Measurements from ENCODE around the gene TEAD2.

The TEAD2 gene

GRCh38 chr19:49366110-49366509, 3.9 kb upstream of the TEAD2 start:
- H3K27me3 ChIP-seq: peaks cover 42% of the 10 kb centered on the region
- H4K20me1 ChIP-seq: no peaks in the 10 kb centered on the region; the same call in 1 of the 2 replicates
- H3K9me3 ChIP-seq: peaks cover 45% of the 10 kb centered on the region
- no peak overlapping the region for H3K4me2 ChIP-seq
- no peaks in the 10 kb centered on the region for H3K36me3 ChIP-seq
- no peaks in the 10 kb centered on the region for H3K4me1 ChIP-seq
- H3K9ac ChIP-seq: no peak overlapping the region
- H3K4me3 ChIP-seq: no peak overlapping the region
- no peak overlapping the region for H3K27ac ChIP-seq
- no peak for TF ChIP-seq Cebpa-rat (IDR thresholded peaks at IDR 0.05)

DNA sequence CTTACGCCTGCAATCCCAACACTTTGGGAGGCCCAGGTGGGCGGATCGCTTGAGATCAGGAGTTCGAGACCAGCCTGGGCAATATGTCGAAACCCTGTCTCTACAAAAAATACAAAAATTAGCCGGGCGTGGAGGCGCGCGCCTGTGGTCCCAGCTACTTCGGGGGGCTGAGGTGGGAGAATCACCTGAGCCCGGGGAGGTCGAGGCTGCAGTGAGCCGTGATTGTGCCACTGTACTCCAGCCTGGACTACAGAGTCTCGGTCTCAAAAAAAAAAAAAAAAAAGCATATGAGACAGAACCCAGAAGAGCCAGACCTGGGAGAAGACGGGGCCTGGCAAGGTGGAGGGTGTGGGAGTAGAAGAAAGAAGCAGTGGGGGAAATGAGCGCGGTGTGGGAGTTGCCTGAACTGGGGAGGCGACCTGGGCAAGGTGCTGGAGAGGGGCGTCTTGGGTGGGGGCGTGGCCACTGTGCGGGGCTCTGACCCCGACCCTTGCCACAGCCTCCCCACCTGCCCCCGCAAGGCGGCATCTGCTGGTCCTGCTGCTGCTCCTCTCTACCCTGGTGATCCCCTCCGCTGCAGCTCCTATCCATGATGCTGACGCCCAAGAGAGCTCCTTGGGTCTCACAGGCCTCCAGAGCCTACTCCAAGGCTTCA, 2.0 kb upstream of the TEAD2 start:
- H3K27ac ChIP-seq: no peak overlapping the region
- no peak overlapping the region for H3K4me2 ChIP-seq
- H3K4me1 ChIP-seq: no peaks in the 10 kb centered on the region
- no peak overlapping the region for H3K9ac ChIP-seq
- peaks cover 26% of the 10 kb centered on the region for H3K9me3 ChIP-seq
- no peak overlapping the region for H3K4me3 ChIP-seq
- TF ChIP-seq Cebpa-rat (IDR thresholded peaks at IDR 0.05): no peak
- no peaks in the 10 kb centered on the region for H3K36me3 ChIP-seq
- peaks cover 61% of the 10 kb centered on the region for H3K27me3 ChIP-seq
- H4K20me1 ChIP-seq: no peaks in the 10 kb centered on the region; the same call in 1 of the 2 replicates

GRCh38 chr19:49363268-49364082, 1.3 kb upstream of the TEAD2 start, which contains the start of gene DKKL1:
Gene DKKL1 (plus strand): TSS chr19:49363877. CDS start chr19:49363999, 122 bp downstream.
- peaks cover 61% of the 10 kb centered on the region for H3K27me3 ChIP-seq
- H4K20me1 ChIP-seq: no peaks in the 10 kb centered on the region; the same call in 1 of the 2 replicates
- H3K36me3 ChIP-seq: no peaks in the 10 kb centered on the region
- no peak within 1 kb of the TSS for H3K27ac ChIP-seq
- no peak for TF ChIP-seq Cebpa-rat (IDR thresholded peaks at IDR 0.05)
- H3K9me3 ChIP-seq: peaks cover 18% of the 10 kb centered on the region
- H3K9ac ChIP-seq: no peak within 1 kb of the TSS
- no peak within 1 kb of the TSS for H3K4me3 ChIP-seq
- no peaks in the 10 kb centered on the region for H3K4me1 ChIP-seq
- no peak within 1 kb of the TSS for H3K4me2 ChIP-seq

DNA sequence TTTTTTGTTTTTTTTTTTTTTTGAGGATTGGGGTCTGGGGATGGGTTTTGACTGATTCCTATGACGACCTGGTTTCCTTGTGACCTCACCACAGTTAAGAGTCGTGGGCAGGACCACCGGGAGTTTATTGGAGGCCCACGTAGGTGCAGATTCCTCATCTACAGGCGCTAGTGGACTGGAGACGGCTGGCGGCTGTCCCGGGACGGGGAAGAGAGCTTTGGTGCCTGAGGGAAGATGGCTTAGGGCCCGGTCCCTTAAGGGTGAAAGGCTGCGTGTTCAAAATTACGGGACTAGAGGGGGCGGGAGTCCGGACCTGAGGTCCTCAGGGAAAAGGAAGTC, 682 bp upstream of the TEAD2 start:
- no peaks in the 10 kb centered on the region for H3K4me1 ChIP-seq
- H3K27ac ChIP-seq: no peak overlapping the region
- H3K4me3 ChIP-seq: no peak overlapping the region
- H3K9ac ChIP-seq: no peak overlapping the region
- H3K36me3 ChIP-seq: no peaks in the 10 kb centered on the region
- H4K20me1 ChIP-seq: no peaks in the 10 kb centered on the region; the same call in 1 of the 2 replicates
- no peak overlapping the region for H3K4me2 ChIP-seq
- no peak for TF ChIP-seq Cebpa-rat (IDR thresholded peaks at IDR 0.05)
- peaks cover 12% of the 10 kb centered on the region for H3K9me3 ChIP-seq
- peaks cover 61% of the 10 kb centered on the region for H3K27me3 ChIP-seq

- H3K9ac ChIP-seq: no peak overlapping the region
- H3K4me2 ChIP-seq: no peak overlapping the region
- H3K9me3 ChIP-seq: peaks cover 10% of the 10 kb centered on the region
- H3K36me3 ChIP-seq: no peaks in the 10 kb centered on the region
- no peaks in the 10 kb centered on the region for H3K4me1 ChIP-seq
- H3K4me3 ChIP-seq: no peak overlapping the region
- H3K27me3 ChIP-seq: peaks cover 67% of the 10 kb centered on the region
- no peak overlapping the region for H3K27ac ChIP-seq
- H4K20me1 ChIP-seq: no peaks in the 10 kb centered on the region; the same call in 1 of the 2 replicates
- TF ChIP-seq Cebpa-rat (IDR thresholded peaks at IDR 0.05): no peak
Observed at GRCh38 chr19:49361438-49362047, 673 bp downstream of the TEAD2 start.

- TF ChIP-seq Cebpa-rat (IDR thresholded peaks at IDR 0.05): no peak
- no peak overlapping the region for H3K4me2 ChIP-seq
- H3K9ac ChIP-seq: no peak overlapping the region
- no peaks in the 10 kb centered on the region; the same call in 1 of the 2 replicates for H4K20me1 ChIP-seq
- H3K27me3 ChIP-seq: peaks cover 75% of the 10 kb centered on the region
- no peak overlapping the region for H3K4me3 ChIP-seq
- H3K27ac ChIP-seq: no peak overlapping the region
- H3K4me1 ChIP-seq: peaks cover 14% of the 10 kb centered on the region
- peaks cover 10% of the 10 kb centered on the region for H3K9me3 ChIP-seq
- no peaks in the 10 kb centered on the region for H3K36me3 ChIP-seq
Observed at GRCh38 chr19:49359851-49360820, 2.1 kb downstream of the TEAD2 start.

DNA sequence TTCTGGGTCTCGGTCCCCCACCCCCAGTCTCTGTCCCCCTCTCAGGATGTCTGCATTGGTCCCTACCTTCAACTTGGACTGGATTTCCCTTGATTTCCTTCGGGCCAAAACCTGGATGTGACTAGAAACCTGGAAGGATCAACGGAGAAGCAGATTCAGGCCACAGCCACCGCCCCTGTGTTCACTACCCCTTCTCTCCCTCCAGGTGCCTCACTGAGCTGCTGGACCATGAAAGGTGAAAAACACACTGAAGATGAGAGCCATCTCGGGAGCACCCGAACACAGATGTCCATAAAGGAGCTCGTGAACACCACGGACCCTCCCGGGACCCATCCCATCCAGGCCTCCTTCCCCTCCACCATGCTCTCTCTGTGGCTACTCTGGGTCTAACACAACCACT, 5.0 kb downstream of the TEAD2 start:
- H3K27ac ChIP-seq: no peak overlapping the region
- no peak overlapping the region for H3K9ac ChIP-seq
- no peak overlapping the region for H3K4me2 ChIP-seq
- peaks cover 15% of the 10 kb centered on the region for H3K4me1 ChIP-seq
- H3K9me3 ChIP-seq: no peaks in the 10 kb centered on the region
- no peak for TF ChIP-seq Cebpa-rat (IDR thresholded peaks at IDR 0.05)
- H3K4me3 ChIP-seq: no peak overlapping the region
- H3K27me3 ChIP-seq: peaks cover 47% of the 10 kb centered on the region
- H4K20me1 ChIP-seq: no peaks in the 10 kb centered on the region; the same call in 1 of the 2 replicates
- no peaks in the 10 kb centered on the region for H3K36me3 ChIP-seq

GRCh38 chr19:49356382-49356781, 5.8 kb downstream of the TEAD2 start:
- H3K9me3 ChIP-seq: no peaks in the 10 kb centered on the region
- H3K9ac ChIP-seq: no peak overlapping the region
- H3K27me3 ChIP-seq: peaks cover 39% of the 10 kb centered on the region
- H3K4me3 ChIP-seq: no peak overlapping the region
- H3K4me2 ChIP-seq: peak overlapping the region; percentile 61
- no peaks in the 10 kb centered on the region; the same call in 1 of the 2 replicates for H4K20me1 ChIP-seq
- no peak overlapping the region for H3K27ac ChIP-seq
- peaks cover 15% of the 10 kb centered on the region for H3K4me1 ChIP-seq
- TF ChIP-seq Cebpa-rat (IDR thresholded peaks at IDR 0.05): no peak
- no peaks in the 10 kb centered on the region for H3K36me3 ChIP-seq

- no peaks in the 10 kb centered on the region for H3K36me3 ChIP-seq
- H3K4me1 ChIP-seq: peaks cover 15% of the 10 kb centered on the region
- H3K4me3 ChIP-seq: no peak overlapping the region
- peak overlapping the region; percentile 61 for H3K4me2 ChIP-seq
- no peaks in the 10 kb centered on the region for H3K9me3 ChIP-seq
- no peak overlapping the region for H3K9ac ChIP-seq
- no peak for TF ChIP-seq Cebpa-rat (IDR thresholded peaks at IDR 0.05)
- H4K20me1 ChIP-seq: no peaks in the 10 kb centered on the region
- no peak overlapping the region for H3K27ac ChIP-seq
- H3K27me3 ChIP-seq: peaks cover 34% of the 10 kb centered on the region
Observed at GRCh38 chr19:49355909-49356353, 6.3 kb downstream of the TEAD2 start.
